A549 treated with Hydrocortisone at 1 μM for 4 hours (cell line): ENCODE results near the gene C6orf15. TPM values are rescaled to one million over a fixed set of nuclear protein-coding genes. Genes with fewer than 3 reads are reported as not detected.

Experiments
- total RNA-seq: library from RNA; stranded (reverse); fragments of 200-300 nt; extraction: Qiagen RNA extraction; gene quantifications from 5 replicates; pipeline ENCODE4 v1.2.3, GENCODE V29; 2022

C6orf15 gene
- 0.09 TPM in 1 of 5 replicates, not detected in the others for total RNA-seq

DNA sequence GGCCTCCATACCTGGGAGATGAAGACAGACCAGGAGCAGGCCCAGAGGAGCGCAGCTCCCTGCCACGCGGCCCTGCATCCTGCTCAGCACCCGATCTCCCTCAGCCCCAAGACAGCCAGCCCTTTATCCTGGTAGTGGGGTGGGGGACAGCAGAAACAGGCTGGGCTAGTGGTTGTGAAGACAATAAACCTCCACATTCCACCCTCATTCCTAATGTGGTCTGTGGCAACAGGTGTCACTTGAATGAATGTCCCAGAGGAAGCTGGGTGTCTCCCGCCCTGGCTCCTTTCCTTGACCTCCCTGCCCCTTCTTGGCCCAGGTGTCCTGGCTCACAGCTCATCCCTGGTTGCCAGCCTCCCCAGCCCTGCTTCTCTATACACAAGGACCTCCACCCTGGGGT lies at the start of gene C6orf15:
TSS of gene C6orf15 (minus strand) at position 98 of the 400 bp plus-strand sequence. CDS start at position 78, 20 bp downstream.

DNA sequence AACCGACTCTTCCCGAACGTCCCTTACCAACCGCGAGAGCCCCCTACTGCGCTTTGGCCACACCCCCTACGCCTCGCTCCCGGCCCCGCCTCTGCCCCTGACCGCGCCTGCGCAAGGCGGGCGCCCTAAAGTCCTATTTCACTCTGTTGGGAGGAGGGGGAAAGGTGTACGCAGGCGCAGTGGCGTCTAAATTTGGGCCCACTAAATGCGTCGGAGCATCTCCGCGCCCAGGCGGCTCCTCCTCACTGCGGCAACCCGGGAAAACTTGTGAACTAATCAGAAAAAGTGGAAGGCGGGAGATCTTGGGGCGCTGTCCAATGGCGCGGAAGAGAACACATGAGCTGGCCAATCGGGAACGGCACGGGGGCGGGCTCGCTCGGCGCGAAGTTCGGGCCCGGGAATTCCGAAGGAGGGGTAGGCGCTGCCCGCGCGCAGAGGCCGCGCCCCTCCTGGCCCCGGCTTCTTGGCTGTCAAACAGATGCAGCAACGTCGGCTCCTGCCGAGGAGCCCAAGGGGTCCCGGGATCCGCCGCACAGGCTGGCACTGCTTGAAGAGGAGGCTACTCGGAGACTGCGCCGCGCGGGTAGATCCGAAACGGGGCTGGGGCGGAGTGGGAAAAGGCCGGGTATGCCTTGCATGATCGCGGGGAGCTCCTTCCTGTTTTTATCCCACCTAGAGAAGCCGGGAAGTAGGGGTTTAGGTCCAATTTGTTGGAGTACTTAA lies 45.9 kb upstream of the C6orf15 start, which contains the start of gene TCF19:
TSS of gene TCF19 (plus strand) at position 450 of the 723 bp plus-strand sequence. CDS start 881 bp downstream, outside the sequence.

DNA sequence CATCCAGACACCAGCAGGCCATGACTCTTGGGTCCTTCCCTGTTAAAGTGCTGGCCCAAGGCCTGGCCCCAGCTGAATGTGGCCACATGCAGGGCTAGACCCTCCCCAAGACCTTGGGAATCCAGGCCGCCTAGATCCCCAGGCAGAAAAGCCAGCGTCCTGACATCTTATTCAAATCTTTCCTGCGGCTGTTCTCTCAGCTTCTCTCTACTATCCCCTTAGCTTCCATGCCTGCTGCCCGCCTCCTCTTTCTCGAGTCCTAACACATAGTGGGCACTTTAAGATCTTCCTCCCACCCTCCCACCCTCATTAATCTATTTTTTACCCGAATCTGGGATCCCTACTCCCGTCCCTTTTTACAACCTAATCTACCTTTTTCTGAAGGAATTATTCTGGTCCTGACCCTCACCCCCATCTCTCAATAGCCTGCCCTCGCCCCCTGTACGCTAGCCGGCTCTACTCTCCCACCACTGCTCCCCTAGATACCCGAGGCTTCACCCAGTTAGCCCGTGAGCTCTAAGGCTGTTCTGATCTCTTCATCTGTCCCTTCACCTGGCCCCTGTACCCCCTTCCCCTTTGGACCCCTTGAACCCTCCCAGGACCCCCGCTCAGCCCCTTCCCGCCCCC lies 45.3 kb upstream of the C6orf15 start, which contains the start of gene CCHCR1:
TSS of gene CCHCR1 (minus strand) at position 290 of the 627 bp plus-strand sequence. CDS start at position 88, 202 bp downstream.

DNA sequence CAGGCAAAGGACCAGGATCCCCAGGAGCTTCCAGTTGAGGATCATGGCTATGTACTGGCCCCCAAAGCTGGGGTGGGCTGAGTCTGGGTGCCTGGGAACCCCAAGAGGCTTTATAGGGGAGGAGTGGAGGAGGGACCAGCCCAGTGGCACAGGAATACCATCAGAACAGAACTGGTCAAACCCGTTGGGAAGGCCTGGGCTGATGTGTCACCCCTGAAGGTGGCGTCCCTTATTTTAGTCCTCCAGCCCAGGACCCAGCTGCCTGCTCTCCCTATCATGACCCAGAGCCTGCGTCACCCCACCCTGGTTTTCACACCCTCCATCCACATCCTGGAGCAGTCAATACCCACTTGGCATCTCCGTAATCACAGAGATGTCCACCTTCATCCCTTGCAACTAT lies 26.6 kb upstream of the C6orf15 start, which contains the start of gene PSORS1C2:
TSS of gene PSORS1C2 (minus strand) at position 85 of the 400 bp plus-strand sequence. CDS start at position 45, 40 bp downstream.

DNA sequence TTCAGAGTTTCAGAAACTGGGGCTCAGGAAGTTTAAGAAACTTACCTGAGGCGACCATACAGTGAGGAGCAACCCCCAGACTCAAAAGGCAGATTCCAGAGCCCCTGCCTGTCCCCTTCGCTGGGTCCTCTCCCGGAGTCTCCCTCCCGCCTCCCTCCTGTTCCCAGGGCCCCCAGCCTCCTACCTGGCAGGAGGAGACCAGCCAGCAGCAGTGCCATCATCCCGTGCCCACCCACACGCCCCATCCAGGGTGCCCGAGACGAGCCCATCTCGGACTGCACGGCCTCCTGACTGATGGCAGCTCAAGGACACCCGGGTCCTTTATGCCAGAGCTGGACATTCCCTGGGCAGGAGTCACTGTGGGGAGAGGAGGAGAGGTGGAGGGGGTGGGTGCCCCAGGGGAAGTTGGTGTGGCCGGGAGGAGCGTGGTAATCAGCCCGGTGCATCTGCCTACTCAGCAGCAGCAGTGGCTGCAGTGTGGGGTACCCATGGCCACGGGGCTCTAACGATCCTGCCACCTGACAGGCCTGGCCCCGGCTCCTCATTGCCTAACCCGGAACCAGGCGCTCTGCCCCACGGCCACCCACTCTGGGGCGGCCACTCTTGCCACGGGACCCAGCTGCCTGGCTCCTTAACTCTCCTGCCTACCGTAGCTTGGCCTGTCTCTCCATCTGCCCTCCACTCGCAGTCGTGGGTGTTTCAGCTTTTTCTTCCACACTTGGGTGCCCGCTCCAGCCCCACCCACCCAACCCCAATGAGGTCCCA lies 8.0 kb upstream of the C6orf15 start, which contains the start of gene CDSN:
TSS of gene CDSN (minus strand) at position 296 of the 765 bp plus-strand sequence. CDS start at position 269, 27 bp downstream.

DNA sequence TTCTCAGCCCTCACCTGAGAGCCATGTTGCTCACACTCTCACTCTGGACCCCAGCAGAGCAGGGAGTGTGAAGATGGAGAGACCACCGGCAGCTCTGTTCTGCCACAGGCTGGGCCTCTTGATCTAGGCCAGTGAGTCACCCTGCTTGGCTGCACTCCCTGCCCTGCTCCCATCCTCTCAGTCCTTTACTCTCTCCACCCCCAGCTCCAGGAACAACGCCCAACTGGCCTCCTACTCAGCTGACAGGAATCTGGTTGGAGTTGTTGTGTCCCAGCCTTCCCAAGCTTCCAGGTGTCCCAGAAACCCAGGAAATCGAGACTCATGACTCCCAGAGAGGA lies 2.1 kb upstream of the C6orf15 start, which contains the start of gene PSORS1C1:
TSS of gene PSORS1C1 (plus strand) at position 260 of the 338 bp plus-strand sequence. CDS start 14,833 bp downstream, outside the sequence.

Other genes starting within 250 kb of the C6orf15 start
- 54.3 to 66.8 TPM (median 63.6 TPM) in 5 replicates for gene DDR1, start 228.1 kb downstream of the C6orf15 start, total RNA-seq
- 17.1 to 32.8 TPM (median 18.2 TPM) in 5 replicates for gene GTF2H4, start 204.4 kb downstream of the C6orf15 start, total RNA-seq
- 13.5 to 16.5 TPM (median 14.8 TPM) in 5 replicates for gene VARS2, start 198.3 kb downstream of the C6orf15 start, total RNA-seq
- not detected in 5 replicates for gene SFTA2, start 180.4 kb downstream of the C6orf15 start, total RNA-seq
- gene MUCL3, start 171.6 kb downstream of the C6orf15 start, total RNA-seq, result 0.07 to 0.15 TPM (median 0.12 TPM) in 5 replicates
- 0.02 TPM in 1 of 5 replicates, not detected in the others for gene MUC21, start 128.9 kb downstream of the C6orf15 start, total RNA-seq
- 0.01 to 0.03 TPM (median 0.02 TPM) in 4 of 5 replicates, not detected in the other for gene MUC22, start 102.1 kb downstream of the C6orf15 start, total RNA-seq
- gene PSORS1C1, start 2.2 kb upstream of the C6orf15 start, total RNA-seq, result 3.2 to 6.3 TPM (median 4.4 TPM) in 5 replicates
- 0.05 to 0.07 TPM in 2 of 5 replicates, not detected in the others for gene CDSN, start 7.9 kb upstream of the C6orf15 start, total RNA-seq
- gene PSORS1C2, start 26.5 kb upstream of the C6orf15 start, total RNA-seq, result 0.09 TPM in 1 of 5 replicates, not detected in the others
- gene CCHCR1, start 45.2 kb upstream of the C6orf15 start, total RNA-seq, result 7.0 to 8.0 TPM (median 7.7 TPM) in 5 replicates
- 13.7 to 14.9 TPM (median 14.4 TPM) in 5 replicates for gene TCF19, start 46.0 kb upstream of the C6orf15 start, total RNA-seq
- gene POU5F1, start 58.1 kb upstream of the C6orf15 start, total RNA-seq, result 10.0 to 17.0 TPM (median 11.3 TPM) in 5 replicates
- 46.3 to 55.2 TPM (median 49.3 TPM) in 5 replicates for gene HLA-C, start 159.5 kb upstream of the C6orf15 start, total RNA-seq
- 24.9 to 35.0 TPM (median 28.2 TPM) in 5 replicates for gene HLA-B, start 244.6 kb upstream of the C6orf15 start, total RNA-seq